Activated T-cell treated with anti-CD3 and anti-CD28 coated beads for 48 hours (primary cell): ENCODE measurements around the gene IFITM10.

Source experiments
- DNase-seq: peaks from one replicate; pipeline ENCODE4 v3.0.0-alpha.2; 2020; ENCODE audit warnings: low read depth

IFITM10 gene

DNA sequence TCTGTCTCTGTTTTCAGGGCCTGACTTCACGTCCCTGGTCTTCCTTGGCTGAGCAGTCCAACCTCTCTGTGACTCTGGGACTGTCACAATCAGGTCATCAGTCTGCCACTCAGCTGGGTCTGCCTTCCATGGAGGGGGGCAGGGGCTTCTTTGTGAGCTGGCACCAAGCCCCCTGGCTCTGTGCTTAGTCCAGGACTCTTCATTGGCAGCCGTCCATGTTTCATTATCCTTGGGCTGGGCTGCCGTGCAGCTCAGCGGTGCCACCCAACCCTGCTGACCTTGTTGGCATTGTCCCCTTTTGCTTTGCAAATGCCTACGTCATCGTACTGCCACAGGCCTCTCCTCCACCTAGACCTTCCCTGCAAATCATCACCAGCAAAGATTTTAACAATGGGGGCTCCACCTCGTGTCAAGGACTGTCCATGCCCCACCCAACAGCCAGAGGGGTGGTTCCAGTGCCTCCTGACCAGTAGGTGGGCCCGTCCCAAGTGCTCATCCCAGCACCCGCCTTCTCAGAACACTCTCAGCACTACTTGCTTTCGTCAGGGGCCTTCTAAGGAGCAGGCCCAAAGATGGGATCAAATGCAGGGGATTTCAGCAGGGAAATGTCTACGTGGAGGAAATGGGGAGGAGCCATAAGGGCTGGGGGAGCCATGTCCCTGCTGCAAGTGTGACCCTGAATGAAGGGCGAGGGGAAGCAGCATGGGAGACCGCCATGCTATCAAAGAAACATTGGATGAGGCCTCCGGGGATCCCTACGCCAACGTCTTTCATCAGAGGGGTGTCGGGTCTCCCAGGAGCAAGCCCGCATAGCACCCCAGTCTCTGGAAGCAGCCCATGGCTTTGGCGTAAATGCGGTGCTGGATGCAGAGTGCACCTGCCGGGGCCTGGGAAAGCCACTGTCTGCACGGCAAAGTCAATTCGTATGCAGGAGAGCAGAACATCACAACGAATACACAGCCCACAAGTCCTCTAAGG is 35.2 kb downstream of the IFITM10 start:
- no peak for DNase-seq

DNA sequence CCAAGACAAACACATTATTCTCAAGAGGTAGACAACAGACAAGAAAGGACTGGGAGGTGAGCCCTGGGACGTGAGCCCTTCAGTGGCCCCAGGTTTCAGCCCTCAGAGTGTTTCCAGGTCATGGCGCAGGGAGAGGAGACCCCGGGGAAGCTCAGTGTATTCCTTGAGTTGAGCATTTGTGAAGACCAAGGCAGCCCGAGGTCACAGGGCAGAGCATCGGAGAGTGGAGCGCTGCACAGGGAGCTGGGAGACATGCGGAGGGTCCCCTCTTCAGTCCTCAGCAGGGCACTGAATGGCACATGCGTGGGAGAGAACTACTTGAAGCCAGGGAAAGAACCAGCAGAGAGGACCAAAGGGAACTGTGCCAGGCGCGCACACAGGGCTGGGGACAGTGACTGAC is 41.7 kb downstream of the IFITM10 start:
- no peak for DNase-seq

DNA sequence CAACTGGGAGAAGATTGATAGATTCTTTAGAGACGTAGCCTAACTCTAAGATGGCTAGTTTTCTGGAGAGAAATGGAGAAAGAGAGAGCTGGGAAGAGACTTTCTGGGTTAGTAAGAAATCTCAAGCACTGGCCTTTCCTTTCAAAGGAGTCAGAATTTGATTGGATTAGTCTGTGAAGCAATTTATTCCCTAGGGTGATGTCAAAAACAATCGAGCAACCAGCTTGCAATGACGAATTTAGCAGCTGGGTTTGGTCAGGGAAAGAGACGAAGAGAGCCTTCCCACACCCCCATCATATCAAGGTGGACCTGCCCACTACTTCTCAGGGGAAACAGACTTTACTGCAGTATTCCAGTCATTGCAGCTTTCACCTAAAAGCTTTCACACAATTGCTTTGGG is 42.6 kb downstream of the IFITM10 start:
- DNase-seq, result no peak

DNA sequence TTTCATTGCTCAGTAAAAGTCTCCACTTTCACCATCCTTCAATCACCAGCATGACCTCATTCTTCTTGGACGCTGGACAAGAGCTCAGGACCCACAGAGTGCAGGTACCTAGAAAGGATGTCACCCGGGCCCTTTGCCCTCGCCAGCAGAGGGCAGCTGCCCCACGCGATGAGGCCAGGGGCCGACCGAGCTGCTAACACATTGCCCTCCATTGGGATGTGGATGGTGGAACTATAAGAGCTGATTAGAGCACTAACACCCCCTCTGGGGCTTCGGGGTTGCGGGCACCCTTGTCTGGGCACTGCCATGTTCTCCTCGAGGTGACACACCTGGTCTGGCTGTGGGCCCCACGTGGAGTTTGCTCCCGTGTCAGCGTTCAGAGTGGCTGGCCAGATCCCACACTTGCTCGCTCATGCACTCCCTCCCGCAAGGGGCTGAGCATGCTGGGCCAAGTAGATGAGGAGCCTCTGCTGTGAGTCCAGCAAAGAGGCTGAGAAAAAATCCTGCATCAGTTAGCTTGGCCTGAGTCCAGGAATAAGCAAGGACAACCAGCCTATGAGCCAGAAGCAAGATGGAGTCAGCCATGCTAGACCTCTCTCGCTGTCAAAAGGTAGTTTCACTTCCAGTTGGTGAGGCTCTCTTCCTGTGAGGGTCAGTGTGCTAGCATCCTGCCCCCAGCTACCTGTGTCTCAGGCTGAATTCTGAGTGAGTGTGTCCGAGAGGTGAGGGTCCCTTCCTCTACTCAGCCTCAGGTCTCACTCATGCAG is 43.6 kb downstream of the IFITM10 start:
- DNase-seq, result no peak

DNA sequence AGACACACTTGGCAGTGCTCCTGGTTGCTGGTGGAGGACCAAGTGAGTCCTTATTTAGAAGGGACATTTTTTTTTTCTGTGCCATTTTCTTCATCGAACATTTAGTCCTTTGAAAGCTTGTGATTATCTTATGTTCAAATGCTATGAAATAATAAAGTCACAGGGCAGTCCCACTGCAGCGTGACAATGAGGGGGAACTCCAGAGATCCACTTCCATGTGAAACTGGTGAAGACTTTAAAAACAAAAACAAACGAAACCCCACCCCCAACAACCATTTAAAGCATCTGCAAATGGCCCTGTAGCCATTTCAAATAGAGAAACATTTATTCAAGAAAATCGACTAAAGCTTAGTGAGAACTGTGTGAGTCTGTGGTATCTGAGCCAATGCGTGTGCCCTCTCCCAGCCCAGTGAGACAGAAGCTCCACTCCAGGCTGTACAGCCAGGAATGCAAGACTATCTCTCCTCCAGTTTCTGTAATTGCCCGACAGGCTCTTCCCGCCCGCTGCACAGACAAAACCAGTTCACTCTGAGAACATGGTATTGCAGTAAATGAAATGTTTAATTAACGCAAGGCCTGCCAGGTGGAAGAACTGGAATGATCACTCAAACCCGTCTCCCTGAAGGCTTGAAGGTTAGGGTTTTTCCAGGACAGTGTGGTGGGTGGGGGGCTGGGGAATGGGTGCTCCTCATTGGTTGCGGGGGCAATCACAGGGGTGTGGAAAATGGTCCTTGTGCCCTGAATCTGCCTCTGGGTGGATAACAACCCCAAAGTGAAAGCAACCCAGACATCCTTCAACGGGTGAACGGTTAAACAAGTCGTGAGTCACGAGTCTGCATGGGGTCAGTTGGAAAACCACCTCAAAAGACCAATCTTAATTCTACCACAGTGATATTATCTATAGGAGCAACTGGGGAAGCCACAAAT is 45.0 kb downstream of the IFITM10 start:
- no peak for DNase-seq

DNA sequence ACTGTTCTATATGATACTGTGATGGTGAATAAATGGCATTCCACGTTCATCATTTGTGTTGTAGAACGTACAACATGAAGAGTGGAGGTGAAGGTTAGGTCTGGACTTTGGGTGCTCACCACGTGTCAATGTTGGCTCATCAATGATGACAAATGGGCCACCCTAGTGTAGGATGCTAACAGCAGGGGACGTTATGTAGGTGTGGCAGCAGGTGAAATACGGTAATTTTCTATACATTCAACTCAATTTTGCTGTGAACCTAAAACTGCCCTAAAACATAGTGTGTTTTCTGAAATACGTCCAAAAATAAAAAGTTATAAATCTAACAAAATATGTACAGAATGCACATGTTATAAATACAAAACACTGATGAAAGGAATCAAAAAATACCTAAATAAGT is 47.2 kb downstream of the IFITM10 start:
- no peak for DNase-seq

DNA sequence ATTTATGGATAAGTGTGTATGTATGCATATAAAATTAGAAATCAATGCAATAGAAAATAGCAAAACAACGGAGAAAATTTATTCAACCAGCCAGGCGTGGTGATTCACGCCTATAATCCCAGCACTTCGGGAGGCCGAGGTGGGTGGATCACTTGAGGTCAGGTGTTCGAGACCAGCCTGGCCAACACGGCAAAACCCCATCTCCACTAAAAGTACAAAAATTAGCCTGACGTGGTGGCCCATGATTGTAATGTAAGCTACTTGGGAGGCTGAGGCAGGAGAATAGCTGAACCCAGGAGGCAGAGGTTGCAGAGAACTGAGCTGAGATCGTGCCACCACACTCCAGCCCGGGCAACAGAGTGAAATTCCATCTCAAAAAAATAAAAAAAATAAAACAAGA is 47.9 kb downstream of the IFITM10 start:
- no peak for DNase-seq

DNA sequence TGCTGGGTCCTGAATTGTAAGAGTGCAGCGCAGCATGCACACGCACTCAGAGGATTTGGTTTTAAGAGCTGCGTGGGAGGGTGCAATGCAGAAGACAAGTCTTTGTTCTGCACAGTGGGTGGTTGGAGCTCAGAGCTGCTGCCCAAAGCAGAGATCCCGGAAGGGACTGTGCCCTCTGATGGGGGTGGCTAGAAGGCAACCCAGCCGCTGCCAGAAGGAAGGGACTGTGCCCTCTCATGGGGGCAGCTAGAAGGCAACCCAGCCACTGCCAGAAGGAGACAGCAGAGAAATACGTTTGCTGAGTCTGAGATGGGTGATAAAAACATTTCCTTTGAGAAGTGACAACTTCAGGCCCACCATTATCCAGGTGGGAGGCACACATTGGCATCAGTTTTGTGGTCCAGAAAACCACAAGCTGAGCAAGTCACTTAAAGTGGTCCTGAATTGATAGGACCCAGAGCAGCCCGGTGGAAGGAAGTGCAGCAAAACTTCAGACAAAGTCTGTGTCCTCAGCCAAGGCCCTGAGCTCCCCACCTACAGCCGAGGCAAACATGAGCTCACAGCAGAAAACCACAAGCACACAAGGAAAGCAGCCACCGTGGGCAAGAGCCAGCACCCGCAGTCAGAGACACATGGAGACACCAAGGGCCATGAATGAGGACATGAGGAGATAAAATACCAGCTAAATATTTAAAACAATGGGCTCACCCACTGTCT is 49.1 kb downstream of the IFITM10 start:
- DNase-seq, result peak; percentile 16

DNA sequence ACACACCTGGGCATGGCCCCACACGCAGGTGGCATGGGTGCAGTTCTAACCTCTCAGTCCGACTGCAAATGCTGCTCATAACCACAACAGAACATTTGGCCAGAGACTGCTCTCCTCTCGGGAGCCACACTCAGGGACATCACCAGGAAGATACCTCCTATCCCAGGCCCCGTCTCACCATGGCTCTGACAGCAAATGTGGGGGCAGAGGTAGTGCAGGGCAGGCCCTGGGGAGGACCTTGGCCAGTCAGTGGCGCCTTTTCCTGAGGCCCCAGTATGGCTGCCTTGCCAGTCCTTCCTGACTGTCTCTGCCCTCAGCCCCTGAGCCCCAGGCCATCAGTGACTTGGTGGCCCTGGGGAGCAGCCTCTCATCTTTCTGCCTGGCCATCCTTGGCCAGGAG is 50.6 kb downstream of the IFITM10 start:
- no peak for DNase-seq

DNA sequence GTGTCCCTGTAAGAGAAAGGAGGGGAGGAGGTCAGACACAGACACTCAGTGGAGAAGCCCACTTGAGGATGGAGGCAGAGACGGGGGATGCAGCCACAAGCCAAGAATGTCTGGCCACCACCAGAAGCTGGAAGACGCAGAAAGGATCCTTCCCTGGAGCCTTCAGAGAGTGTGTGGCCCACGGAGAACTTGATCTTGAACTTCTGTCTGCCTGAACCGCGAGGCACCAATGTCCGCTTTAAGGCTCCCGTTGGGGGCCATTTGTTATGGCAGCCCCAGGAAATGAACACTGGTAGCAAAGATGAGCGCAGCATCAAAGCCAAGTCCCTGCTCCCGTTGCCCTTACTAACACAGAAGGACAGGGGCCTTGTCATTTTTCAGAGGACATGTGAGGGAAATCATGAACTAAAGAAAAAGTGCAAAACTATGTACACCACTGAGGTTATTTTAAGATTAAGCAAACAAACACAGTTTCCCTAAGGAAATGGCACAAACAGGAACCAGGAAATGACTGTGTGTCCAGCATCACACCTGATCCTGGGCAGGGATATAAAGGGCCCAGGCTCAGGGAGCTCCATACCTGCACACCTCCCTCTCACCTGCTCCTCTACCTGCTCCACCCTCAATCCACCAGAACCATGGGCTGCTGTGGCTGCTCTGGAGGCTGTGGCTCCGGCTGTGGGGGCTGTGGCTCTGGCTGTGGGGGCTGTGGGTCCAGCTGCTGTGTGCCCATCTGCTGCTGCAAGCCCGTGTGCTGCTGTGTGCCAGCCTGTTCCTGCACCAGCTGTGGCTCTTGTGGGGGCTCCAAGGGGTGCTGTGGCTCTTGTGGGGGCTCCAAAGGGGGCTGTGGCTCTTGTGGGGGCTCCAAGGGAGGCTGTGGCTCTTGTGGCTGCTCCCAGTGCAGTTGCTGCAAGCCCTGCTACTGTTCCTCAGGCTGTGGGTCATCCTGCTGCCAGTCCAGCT is 53.5 kb downstream of the IFITM10 start, which contains the start of gene KRTAP5-6:
TSS of gene KRTAP5-6 (plus strand) at position 588 of the 963 bp plus-strand sequence. CDS start at position 639, 51 bp downstream.
- no peak for DNase-seq

DNA sequence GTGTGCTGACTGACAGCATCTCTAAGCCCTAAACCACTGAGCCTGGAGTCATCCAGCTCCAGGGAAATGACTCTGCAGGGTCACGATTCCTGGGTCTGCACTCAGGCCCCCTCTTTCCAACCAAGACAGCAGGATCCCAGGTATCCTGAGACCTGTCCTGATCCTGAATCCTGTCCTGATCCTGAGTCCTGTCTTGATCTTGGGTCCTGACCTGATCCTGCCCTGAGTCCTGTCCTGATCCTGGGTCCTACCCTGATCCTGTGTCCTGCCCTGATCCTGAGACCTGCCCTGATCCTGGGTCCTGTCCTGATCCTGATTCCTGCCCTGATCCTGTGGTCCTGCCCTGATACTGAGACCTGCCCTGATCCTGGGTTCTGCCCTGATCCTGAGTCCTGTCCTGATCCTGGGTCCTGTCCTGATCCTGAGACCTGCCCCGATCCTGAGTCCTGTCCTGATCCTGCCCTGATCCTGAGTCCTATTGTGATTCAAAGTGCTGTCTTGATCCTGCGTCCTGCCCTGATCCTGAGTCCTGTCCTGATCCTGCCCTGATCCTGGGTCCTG is 54.8 kb downstream of the IFITM10 start:
- DNase-seq, result no peak

DNA sequence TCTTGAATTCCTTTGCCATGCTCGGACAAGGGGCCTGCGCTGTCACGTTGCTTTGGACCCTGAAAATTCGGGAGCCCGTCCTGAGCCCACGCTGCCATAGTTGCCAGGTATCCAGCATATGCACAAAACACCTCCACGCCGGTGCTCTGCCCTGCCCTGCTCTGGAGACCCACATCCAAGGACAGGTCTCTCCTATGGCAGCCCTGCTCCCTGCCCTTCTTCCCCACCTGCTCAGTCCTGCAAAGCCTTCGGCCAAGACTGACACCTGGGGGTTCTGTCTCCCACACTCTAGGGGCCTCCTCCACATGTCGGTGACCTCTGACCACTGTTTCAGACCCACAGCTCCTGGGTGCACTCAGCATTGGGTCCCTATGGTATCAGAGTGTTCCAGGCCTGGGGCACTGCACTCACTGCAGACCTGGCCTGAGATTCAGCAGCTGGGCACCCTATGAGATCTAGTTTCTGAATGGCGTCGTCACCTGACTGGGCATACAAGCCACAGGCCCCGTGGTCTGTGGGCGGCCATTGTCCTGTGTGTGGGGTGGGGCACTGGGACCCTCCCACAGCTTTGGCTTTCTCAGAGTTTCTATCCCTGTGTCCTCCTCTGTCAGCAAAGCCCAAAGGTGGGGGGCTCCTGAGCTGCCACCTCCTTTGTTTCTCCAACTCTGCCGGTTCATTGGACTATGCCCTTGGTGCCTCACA is 55.4 kb downstream of the IFITM10 start:
- DNase-seq, result no peak

DNA sequence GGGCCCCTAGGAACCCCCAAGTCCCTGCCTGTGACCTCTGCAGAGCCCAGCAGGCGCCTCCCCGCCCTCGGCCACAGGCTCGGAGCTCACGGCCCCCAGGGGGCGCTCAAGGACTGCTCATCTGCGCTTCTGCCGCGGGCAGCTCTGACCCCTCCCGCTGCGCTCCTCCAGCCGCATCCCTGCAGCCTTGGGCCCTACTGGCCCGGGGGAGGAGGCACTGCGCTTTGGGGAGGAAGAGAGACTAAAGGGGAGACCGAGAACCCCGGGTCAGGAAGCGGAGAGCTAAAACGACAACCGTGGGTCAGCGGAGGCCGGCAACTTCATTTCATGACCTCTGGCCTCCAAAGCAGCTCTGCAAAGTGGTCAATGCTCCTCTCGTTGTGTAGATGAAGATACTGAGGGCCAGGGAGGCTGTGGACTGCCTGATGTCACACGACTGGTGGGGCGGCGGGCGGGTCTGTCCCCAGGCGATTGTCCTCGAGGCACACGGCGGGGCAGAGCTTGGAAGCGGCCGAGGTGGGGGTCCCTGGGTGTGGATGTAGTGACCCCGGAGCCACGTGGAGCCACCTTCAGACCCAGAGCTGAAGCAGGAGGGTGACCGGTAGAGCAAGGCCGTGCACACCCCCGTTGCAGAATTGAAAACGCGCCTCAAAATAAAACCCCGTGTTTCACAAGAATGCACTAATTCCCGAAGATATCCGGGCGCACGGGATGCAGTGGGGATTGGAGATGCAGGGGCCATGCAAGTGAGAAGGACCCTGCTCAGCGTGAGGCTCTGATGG is 56.1 kb downstream of the IFITM10 start:
- peak; percentile 84 for DNase-seq

DNA sequence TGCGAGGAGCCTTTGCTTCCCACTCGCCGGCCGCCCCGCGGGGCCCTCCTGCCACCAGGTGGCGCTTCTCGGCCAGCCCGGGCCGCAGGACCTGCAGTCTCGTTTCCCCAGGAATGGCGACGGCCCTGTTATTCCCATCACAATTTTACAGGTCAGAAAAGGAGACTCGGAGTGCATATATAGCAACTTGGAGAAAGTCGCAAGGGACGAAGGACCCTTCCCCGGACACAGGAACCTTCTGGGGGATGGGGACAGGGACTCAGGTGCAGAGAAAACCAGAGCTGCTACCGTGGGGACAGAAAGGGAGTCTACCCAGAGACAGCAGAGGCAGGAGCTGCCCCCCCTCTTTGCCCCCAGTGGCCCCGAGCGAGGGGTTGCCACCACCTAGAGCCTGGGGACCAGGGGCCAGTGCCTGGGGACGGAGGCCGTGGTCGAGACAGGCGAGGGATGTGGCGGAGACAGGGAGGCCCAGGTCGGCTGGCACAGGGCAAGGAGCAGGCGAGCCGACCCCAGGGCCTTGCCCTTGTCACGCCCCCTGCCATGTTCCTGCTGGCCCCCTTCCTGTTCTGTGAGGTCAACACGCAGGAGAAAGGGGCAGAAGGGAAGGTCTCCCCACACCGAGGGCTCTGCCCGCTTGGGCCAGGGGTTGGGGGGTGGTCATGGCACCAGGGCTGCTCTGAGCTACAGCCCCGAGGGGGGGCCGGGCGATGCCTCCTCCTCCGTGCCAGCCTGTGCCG is 56.9 kb downstream of the IFITM10 start:
- peak; percentile 78 for DNase-seq

DNA sequence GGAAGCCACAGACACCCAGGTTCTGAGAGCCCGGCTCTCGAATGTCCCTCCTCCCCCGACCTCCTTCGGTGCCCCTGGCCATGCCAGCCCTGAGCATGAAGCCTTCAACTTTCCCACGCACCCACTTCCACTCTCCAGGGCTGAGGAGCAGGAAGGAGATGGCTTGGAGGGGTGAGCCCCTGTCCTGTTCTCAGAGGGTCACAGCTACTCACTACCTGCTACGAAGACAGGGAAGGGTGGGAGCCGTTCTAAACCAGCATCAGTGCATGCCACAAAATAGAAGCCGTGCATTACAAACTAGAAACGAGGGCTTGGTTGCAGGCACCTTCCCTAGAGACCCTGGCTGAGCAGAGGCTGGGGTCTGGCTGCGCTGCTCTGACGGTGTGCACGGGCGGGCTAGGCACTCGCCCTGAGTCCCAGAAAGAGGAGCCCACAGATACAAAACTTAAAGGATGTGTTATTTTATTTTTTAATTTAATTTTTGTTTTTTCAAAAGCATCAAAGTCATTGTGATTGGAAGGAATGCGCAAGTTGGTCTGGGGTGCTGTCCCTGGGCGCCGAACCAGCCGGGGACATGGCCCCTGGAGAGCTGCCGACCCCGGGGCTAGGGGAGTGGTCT is 57.6 kb downstream of the IFITM10 start:
- DNase-seq, result no peak

DNA sequence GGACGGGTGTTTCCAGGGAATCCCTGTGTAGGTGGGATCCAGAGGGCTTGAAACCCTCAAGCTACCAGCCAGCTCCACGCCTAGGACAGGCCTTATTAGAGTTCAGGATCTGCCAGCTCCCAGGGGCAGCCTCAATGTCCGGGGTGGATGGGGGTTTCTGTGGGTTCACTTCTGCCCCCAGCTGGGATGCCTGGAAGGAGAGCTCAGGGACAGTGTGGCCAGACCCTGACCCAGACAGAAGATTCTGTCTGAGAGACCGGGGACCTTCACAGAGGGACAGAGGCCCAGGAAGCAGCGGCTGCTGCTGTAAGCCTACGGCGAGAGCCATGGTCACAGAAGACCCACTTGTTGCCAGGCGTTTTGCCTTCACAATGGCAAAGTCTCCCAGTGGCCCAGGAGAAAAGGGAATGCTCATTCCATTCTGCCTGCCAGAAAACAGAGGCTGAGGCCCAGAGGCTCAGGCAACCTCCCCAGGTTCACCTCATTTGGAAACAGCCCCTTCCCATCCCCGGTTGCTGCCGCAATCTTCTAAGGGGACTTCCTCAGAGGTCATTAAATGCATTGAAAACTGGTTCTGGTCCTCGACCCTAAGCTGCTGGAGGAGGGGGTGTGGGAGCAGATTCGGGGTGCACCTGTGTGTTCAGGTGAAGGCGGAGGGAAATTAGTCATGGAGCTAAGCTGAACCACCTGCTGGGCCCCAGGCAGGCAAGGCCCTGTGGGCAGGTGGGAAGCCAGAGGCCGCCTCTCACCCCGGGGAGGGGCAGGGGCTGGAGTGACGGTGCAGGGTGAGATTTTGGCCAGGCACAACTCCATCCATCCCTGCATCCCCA is 58.3 kb downstream of the IFITM10 start:
- DNase-seq, result no peak
